CD4-positive, alpha-beta T cell treated with Interleukin-10 for 1 hour (primary cell): ENCODE results near the gene USP48.
"Not testable (repeated sequence)": the region's sequence is repeated elsewhere in the genome, so short reads cannot be mapped to it uniquely, and the experiment has no call there.

ENCODE experiments used
- DNase-seq: peaks from one replicate; pipeline ENCODE4 v3.0.0-alpha.2; 2020

The USP48 gene

DNA sequence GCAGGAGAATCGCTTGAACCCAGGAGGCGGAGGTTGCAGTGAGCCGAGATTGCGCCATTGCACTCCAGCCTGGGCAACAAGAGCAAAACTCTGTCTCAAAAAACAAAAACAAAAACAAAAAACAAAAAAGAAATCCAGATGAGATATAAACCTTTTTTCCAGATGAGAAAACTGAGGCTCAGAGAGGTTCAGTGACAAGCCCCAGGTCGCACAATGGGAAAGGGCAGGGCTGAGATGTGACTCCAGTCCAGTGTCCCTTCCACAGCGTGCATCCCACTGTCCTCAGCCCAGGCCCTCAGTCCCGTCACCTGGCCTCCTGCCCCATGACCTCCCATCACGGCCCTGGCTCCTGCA lies 151.4 kb downstream of the USP48 start:
- not testable (repeated sequence) for DNase-seq

DNA sequence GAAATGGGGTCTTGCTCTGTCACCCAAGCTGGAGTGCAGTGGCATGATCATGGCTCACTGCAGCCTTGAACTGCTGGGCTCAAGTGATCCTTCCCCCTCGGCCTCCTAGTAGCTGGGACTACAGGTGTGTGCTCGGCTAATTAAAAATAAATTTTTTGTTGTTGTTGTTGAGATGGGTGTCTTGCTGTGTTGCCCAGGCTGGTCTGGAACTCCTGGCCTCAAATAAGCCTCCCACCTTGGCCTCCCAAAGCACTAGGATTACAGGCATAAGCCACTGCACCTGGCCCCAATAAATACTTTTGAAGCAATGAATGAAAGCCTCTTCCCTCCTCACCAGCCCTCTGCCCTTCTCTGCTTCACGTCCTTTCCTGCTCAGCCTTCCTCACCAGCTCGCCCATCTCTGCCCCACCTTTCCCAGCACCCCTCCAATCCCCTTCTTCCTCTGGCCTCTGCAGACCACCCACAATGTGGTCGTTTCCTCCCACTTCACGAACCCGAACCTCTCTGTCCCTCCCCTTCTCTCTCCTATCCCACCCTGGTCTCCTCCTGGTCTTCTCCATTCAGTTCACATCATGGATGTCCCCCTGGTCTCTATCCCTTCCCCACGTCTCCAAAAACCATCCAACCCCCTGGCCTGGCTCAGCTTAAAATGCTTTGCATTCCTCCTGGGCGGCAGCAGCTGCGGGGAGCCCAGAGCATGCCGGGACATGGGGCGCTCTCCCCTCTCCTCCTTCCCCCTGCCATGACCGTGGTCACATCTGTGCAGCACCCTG lies 152.2 kb downstream of the USP48 start:
- no peak for DNase-seq

DNA sequence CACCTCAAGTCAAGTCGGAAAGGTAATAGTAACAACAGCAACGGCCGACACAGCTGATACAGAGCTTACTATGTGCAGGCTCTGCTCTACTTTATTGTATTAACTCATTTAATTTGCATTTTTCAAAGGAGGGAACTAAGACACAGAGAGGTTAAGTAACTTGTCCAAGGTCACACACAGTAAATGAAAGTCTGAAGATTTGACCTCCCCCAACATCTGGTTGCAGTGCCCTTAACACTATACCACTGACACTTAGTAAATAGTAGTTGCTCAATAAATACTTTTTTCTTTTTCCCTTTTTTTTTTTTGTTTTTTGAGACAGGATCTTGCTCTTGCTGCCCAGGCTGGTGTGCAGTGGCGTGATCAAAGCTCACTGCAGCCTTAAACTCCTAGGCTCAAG lies 153.0 kb downstream of the USP48 start:
- no peak for DNase-seq

DNA sequence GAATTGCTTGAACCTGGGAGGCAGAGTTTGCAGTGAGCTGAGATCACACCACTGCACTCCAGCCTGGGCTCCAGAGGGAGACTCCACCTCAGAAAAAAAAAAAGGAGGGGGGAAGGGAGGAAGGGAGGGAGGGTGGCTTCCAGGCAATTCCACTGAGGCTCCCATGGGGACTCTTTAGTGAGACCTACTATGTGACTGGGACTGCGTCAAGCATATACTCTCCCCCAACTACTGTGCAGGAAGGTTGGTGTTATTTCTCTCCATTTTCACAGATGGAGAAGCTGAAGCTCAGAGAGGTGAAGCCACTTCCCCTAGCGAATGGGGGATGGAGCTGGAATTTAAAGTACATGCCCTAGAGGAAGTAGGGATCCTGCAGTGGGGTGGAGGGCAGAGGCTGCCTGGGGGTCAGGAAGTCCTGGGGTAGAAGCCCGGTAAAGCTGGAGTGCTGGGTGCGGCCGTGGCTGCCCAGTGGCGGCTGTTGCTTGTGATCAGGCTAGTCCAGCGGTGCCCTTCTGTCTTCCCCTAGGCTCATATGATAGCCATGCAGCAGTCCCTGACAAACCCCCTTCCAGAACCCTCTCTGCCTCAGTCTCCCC lies 154.1 kb downstream of the USP48 start:
- DNase-seq: no peak
